ENCODE results near the gene G0S2.

The G0S2 gene

DNA sequence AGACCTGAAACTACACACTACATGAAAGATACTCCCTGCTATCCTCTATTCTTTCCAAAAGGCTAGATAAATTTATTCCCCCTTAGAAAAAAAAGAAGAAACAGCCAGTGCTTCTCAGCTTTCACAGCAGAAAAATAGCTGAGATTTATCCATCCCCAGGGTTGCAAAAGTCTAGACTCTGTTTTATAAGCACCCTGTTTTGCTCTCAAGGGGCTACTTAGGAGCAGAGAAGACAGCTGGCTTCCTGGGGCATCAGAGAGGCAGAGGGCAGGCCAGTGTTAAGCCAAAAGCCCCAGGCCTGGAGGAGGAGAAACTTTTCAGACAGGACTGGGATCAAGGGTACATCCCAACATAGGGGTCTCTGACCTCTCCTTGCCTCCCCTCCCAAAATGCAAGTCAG, 26.9 kb upstream of the G0S2 start:
- DNase-seq (ENCODE audit: extremely low read depth in 1 of 2, low read depth in 1 of 2): no peak

DNA sequence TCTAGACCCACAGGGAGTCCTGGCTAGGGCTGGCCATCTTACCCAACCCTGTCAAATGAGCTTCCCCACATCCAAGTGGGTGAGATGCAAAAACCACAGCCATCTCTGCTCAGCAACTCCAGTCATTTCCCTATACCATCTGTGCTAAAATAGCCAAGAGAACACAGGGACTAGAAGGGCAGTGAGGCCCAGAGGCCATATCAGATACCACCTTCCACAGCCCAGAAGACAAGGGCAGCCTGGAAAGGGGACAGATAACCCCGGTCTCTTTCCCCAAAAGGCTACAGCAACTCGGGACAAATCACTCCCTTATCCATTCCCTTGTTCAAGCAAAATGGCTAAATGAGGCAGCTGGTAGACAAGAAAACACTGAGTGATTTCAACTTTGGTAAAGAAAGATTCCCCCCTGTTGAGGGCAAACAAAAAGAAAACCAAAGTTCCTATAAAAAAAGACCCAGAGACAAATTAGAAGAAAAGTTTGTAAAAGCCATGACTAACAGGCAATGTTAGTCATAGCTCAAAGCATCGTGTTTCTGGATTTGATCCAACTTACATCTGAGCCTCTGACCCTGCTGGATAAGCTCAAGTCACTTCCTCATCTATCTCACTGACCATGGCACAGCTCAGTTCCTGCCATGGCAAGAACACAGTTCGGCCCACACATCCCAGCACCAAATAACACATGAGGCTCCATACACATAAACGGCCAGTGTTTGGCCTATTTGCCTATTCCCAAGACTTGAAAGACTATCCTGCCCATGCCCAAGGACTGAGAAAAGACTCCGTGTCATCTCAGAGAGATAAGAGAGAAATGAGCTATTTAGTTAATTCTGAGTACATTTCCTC, 26.1 kb upstream of the G0S2 start:
- no peak for DNase-seq (ENCODE audit: extremely low read depth in 1 of 2, low read depth in 1 of 2)

DNA sequence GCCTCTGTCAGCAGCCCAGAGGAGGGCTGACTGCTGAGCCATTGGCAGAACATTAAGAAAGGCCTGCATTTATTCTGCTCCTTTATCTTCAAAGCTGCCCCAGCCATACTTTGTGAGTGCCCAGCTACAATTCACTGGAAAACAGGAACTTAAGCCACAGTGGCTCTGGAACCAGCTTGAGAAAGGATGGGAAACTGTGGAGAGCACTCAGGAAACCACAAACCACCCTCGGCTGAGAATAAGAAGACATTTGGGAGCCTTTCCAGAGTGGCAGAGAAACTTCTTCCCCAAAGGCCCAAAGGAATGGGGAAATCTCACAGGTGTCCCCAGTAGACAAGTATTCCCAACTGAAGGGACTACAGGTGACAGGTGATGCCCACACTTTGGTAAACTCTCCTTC, 24.8 kb upstream of the G0S2 start:
- DNase-seq (ENCODE audit: extremely low read depth in 1 of 2, low read depth in 1 of 2): no peak

DNA sequence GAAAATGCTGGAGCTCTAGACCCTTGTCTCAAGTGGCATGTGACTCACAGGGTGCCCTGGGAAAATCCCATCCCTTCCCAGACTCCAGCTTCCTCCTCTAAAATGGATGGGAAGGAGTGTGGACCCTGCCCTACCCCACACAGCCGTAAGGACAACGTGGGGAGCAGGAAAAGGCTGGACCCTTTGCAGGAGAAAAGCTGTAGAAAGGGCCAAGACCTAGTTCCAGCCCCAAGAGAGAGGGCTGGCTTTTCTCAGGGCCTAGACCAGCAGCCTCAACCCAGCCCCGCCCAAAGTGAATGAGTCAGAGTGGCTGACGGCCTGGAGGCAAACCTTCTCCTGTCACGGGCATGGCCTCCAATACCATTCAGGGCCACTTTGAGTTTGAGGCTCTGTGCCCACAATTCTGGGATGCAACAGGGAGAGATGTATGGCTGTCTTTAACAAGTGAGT, 24.0 kb upstream of the G0S2 start:
- DNase-seq (ENCODE audit: extremely low read depth in 1 of 2, low read depth in 1 of 2): peak in 1 of 2 donors; percentile 16

DNA sequence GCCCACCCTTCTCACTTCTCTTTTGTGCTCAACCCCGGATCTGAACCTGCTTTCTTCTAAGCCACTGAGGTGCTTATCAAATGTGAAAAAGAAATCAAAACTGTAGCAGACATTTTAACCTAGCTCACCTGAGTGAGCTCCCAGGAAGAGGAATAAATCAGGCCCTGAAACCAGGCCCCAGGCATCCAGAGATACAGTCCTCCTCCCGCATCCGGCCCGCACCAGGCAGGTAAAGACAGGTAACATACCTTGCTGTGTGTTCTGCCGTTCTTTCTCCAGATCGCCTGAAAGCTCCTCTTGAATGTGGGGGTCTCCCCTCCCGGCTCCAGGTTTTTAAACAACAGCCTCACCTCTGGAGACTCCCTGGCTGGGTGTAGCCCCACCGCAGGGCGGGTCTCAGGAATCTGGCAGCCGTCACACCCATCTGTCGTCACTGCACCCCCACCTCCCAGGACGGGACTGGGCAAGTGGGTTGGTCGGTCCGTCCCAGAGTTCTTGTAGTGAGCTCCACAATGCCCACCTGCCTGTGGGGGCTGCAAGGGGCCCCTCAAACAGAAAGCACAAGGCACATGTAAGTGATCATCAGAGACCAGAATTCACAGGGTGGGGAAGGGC, 23.0 kb upstream of the G0S2 start, which contains the start of gene LAMB3:
LAMB3 (minus strand) TSS at position 305 of the 615 bp plus-strand sequence. CDS start 1,481 bp downstream, outside the sequence.
- no peak for DNase-seq (ENCODE audit: extremely low read depth in 1 of 2, low read depth in 1 of 2)

DNA sequence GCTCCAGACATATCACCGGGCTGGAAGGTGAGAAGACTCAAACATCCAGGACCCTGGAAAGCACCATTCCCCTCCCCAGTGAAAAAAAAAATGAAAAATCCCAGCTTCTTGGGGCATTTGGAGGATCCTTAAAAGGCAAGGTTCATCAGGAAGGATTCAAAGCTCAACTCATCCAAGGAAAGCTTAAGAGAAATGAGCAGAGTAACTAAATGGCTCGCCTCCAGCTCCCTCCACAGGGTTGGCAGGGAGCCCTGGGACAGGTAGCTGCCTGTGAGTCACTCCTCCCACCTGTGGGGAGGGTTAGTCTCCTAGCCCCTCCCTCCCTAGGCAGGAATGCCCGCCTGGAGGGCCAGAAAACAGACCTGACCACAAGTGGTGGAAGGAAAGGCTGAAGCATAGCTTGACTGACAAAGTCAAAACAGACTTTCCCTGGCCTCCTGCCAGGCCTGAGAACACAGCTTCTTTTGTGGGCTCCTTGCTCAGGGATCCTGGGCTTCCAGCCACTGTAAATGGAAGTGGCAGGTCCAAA, 22.3 kb upstream of the G0S2 start:
- DNase-seq (ENCODE audit: extremely low read depth in 1 of 2, low read depth in 1 of 2): no peak

DNA sequence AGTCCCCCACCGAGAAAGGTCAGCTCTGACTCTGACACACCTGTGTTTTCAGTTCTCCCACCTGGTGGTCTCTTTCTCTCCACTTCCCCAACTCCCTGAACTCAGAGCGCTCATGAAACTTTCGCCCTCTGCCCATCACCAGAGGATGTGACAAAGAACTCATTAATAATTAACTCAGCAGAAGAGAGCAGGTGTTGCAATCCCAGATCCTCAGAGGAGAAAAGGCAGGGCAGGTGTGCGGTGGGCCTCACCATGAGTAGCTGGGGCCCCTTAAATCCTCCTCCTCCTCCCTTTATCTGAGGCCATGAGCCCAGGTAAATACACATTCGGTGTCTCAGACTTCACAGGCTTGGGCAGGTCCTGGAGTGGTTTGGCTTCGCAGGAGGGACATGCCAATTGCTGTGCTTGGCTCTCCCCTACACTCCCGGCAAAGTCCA, 21.3 kb upstream of the G0S2 start:
- no peak for DNase-seq (ENCODE audit: extremely low read depth in 1 of 2, low read depth in 1 of 2)

DNA sequence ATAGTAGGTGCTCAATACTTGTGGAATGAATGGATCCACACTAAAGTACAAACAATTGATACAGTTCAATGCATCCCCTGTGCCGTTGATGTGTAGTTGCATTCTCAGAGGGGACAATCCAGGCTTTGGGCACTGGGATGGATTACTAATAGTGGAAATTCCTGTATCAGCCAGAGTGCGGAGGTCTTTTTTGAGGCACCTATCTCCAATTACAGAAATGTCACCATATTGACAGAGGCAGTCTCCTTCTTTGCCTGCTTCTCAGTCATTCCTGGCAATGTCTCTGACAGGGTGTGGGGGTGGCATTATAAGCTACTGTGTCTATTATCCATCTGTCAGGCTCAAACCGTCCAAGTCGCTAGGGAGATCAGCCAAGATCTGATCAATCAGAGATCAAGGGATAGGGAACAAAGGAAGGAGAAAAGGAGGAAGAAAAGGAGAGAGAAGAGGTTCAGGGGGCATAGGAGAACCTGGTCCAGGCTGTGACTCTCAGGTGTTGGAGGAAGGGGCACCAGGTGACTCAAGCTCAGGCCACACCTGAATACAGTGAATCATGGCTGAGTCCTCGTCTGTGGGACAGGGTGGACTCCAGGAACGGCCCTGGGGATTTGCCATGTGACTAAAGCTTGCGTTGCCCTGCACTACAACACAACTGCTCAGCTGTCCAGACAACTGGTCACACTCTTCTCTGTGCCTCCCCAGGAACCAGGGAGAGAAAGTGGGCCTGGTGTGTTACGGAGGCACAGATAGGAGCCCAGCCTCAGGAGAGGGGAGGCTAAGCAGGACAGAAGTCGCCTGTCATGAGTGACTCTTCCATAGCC, 19.6 kb upstream of the G0S2 start:
- no peak for DNase-seq (ENCODE audit: extremely low read depth in 1 of 2, low read depth in 1 of 2)

DNA sequence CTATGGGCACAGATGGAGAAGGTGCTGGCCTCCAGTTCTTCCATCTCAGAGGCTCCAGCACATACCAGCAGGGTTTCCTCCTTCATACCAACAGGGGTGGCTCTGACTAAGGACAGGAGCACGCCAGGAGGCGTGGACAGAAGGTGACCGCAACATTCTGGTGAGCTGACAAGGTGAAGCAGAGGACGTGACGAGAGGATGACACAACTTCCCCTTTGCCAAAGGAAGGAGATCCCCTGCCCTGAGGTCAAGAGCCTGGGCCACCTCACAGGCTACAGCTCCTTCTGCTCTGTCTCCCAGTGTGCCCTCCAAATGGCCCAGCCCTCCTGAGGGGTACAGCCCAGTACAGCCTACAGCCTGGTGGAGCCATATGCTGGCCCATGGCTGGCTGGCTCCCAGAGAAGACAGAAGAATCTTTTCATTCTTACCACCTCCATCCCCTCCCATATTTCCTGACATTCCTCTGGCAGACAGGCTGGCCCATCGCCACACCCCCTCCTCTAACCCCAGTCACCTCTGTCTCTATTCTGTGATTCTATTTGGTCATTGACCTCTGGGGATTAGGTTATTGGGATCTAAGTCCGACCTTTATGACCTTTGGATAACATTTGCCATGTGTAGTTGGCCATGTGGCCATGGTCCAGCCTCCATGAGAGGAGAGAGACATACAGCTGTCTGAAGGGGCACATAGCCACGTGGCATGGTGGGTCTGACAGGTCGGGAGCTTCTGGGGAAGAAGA, 17.9 kb upstream of the G0S2 start:
- no peak for DNase-seq (ENCODE audit: extremely low read depth in 1 of 2, low read depth in 1 of 2)

DNA sequence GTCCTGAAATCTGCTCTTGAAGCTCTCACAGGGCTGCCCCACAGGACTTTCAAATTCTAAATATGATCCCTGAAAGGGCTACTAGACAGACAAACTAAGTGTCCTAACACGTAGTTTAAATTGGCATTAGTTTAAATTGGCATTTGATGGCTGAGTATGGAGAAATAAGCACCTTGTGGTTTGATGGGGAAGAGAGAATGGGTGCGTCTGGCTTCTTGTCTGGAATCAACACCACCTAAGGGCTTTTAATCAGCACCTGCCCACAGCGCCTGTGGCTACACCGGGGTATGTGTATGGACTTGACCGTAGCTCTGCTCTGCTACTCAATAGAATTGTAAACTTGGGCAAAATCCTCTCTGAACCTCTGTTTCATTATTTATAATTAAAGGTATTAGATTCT, 17.3 kb upstream of the G0S2 start:
- no peak for DNase-seq (ENCODE audit: extremely low read depth in 1 of 2, low read depth in 1 of 2)

DNA sequence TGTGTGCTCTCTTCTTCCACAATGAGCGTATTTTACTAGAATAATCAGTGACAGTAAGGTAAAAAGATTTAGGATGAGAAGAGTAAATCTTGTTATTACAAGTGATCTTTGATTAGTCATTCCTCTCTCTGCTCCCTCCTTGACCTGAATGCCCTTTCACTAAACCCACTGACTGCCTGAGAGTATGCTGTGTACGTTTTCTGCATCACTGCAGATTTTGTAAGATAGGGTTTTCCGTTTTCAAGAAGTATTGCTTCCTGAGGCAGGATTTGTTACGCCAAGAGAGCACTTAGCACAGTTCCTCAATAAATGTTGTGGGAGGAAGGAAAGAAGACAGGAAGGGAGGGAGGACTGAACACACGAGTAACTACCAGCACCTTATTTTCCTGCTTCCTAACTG, 15.3 kb upstream of the G0S2 start:
- no peak for DNase-seq (ENCODE audit: extremely low read depth in 1 of 2, low read depth in 1 of 2)

DNA sequence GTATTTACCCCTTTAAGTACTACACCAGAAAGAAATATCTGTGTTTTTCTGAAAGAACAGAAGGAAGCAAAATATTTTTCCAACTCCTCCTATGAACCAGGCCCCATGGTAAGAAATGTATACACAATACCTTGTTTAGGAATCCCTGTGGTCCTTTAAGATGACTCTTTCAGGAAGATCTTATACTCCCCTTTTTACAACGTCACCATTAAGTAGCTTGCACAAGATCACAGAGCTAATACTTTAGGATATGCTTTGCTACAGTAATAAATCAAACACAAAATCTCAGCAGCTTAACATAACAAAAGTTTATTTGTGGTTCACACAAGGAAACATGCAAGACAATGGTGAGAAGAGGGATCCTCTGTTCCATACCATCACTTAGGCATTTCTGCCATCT, 14.1 kb upstream of the G0S2 start:
- no peak for DNase-seq (ENCODE audit: extremely low read depth in 1 of 2, low read depth in 1 of 2)

DNA sequence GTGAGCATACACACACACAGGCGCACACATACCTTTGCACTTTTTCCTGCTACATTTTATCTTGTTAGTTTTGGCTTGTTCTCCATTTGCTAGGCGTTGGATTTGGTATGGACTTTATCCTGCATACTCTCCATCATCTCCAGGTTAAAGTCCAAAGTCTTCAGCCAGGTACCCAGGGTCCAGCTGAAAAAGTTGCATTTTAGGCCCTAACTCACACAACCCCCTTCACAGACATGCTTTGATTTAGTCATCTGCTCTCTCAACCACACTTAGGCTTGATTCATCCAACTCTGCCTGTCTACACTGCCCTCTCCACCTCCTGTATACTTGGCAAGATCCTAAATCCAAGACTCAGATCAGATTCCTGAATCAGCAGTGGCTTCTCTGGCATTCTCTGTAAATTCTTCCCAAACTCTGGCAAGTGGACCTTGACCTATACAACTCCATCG, 12.3 kb upstream of the G0S2 start:
- DNase-seq (ENCODE audit: extremely low read depth in 1 of 2, low read depth in 1 of 2): no peak

DNA sequence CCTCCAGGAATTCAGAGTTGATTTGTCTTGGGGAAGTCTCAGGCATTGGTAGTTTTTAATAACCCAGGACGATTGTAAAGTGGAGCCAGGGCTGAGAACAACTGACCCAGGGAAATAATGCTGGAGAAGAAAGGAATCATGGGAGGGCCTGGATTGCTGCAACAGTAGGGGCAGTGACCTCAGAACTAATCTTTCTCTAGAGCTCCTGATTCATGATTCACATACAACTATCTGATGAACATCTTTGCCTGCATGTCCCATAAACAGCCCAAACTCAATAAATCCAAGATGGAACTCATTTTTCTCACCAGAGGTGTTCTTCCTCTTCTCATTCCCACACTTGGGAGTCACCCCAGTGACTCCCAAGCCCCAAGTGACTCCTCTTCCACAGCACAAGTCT, 8.1 kb upstream of the G0S2 start:
- no peak for DNase-seq (ENCODE audit: extremely low read depth in 1 of 2, low read depth in 1 of 2)

DNA sequence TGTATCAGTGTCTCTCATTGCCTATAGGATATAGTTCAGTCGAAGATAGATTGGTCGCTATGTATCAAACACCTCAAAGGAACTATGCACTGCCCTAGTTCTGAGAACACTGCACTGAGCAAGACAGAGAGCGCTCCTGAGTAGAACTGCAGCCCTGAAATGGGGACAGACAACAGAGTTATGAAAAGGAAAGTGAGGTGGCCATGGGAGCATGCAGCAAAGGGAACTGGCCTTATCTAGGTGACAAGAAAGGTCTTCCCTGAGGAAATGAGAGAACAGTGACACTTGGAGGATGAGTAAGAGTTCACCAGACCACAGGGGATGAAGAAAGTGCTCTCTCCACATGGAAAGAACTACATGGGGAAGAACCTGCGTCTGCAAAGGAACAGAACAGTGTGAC, 7.5 kb upstream of the G0S2 start:
- no peak for DNase-seq (ENCODE audit: extremely low read depth in 1 of 2, low read depth in 1 of 2)

DNA sequence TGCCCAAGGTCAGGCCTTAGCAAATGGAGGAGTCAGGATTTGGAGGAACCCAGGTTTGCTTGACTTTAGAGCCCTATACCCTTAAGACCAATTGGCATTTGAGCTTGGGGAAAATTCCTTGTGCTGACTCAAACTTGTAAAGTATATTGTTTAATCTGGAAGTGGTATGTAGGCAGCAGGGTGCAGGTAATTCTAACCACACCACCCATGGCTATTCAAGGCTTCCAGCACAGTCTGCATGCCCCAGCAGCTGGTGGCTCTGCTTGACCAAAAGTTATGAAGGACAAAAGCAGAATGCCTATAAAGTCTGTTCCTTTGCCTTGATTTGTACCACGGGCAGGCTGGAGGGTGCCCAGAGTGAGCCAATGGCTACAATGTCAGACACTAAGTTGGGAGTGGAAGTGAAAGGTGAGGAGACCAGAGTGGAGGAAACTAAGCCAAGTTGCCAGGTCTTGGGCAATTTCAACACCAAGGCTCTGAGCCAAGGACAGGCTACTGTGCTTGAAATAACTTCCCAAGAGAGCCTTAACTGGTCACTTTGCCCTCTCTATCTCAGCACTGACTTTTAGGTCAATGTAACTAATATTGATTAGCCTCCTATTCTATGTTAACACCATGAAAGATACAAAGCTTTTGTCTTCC, 4.7 kb upstream of the G0S2 start:
- DNase-seq (ENCODE audit: extremely low read depth in 1 of 2, low read depth in 1 of 2): no peak

DNA sequence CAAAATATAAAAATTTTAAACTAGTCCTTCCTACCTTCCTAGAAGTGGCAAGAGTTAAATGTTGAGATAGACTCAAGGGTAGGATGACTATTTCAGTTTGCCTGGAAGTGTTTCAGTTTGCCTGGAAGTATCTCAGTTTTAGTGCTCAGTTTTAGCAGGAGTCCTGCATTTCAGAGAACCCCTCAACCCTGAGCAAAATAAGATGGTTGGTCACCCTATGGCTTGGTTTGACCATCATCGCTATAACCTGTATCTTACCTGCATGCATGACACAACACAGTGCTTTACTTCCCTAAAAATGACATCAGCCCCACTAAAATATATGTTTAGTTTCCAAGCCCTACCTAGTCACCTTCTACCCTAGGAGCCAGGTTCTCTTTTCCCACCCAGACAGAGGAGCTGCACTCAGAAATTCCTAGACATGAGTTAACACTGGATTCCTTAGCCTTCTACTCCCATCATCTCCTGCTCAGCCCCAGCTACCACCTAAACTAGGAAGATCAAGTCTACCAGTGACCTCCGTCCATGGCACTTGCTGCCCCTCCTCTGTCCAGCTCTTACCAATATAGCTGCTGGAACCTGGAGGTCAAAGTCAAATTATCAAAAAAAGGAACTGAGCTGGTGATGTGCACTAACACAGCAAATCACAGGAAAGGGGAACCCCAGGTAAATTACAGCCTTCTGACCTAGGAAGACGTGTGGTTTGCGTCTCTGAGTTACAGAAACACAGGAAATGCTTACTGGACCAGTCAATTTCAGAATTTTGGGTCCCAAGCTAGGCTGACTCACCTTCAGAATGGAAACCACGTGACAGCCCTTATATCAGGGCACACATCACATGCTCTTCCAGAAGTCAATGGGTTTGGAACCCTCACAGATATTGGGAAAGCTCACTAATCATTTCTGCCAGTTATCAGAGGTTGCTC, 2.2 kb upstream of the G0S2 start:
- no peak for DNase-seq (ENCODE audit: extremely low read depth in 1 of 2, low read depth in 1 of 2)

DNA sequence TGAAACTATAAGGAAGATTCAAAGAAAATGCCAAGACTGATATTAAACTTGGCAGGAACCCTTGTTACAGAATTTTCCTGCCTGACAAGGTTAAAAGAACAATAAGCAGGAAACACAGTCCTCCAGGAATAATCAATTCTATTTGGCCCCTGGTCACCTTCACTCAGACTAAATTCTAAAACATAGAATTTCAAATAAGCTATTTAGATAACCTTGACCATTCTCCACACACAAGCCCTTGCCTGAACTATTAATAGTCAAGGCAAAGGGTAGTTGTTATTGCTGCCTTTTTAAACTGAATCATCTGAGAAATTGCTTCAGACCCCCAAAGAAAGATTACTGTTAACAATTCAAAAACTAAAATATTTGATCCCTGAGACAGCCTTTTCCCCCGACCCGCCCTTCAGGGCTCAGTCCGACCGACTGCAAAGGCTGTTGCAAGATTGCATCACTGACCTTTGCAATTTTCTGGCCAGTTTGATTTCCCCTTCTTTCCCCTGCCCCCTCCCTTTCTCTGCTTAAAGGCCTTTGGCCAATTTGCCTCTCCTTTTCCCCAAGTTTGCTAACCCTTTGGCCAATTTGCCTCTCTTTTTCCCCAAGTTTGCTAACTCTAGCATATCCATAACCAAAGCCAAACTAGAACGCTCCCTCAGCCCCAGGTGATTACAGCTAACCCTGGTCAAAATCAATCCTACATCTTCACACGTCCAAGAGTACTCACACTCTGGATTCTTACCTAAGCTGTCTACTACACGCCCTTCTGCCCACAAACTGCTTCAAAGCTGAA, 1.4 kb upstream of the G0S2 start:
- no peak for DNase-seq (ENCODE audit: extremely low read depth in 1 of 2, low read depth in 1 of 2)
